ENCODE measurements around the gene NCK1. TPM values are rescaled to one million over a fixed set of nuclear protein-coding genes. Genes with fewer than 3 reads are reported as not detected.

NCK1 gene
- total RNA-seq, 1 donor from 2014 or later, result 28.4 TPM

DNA sequence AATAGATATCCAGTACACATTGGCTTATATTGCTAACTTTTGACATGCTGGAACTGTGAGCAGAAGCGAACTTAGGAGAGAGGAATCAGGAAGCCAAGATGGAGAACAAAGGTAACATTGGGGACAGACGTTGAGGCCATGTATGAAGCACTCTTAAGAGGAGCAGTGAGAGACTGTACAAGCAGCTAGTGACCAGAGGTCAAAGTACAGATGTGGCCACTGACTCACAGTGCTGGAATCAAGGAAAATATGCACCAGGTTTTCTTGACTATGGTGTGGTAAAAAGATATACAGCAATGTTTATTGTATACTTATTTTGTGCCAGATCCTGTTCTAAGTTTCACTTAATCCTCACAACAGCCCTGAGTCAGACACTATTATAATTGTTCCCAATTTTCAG lies 93.8 kb downstream of the NCK1 start:
- Mint-ChIP-seq H3K27ac (ENCODE audit: unreplicated experiment) (no peak overlapping the region), H3K36me3 (ENCODE audit: unreplicated experiment) (no peaks in the 10 kb centered on the region), H3K9me3 (ENCODE audit: unreplicated experiment) (no peaks in the 10 kb centered on the region), H3K4me3 (ENCODE audit: unreplicated experiment) (no peak overlapping the region), H3K27me3 (ENCODE audit: unreplicated experiment) (no peaks in the 10 kb centered on the region), H3K4me1 (ENCODE audit: low read depth, unreplicated experiment) (no peaks in the 10 kb centered on the region)
- DNase-seq, result no peak
- no peak for TF ChIP-seq CTCF (IDR thresholded peaks at IDR 0.05; ENCODE audit: partially characterized antibody, unreplicated experiment)

DNA sequence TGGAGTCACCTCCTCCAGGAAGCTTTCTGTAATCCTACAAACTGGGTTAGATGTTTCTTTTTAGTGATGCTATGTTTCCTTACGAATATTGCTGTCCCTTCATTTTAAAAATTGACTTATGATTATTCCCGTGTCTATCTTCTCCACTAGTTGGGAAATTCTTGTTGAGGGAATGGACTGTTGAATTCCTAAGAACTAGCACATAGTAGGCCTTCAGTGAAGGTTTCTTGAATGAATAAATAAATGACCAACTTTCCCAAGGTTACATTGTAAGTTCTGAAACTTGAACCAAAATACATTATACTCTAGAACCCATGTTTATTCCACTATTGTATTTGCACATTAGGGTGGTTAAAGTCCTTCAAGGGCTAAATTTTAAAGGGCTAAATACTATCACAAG lies 95.0 kb downstream of the NCK1 start:
- Mint-ChIP-seq H3K4me3 (ENCODE audit: unreplicated experiment) (no peak overlapping the region), H3K27ac (ENCODE audit: unreplicated experiment) (no peak overlapping the region), H3K4me1 (ENCODE audit: low read depth, unreplicated experiment) (no peaks in the 10 kb centered on the region), H3K9me3 (ENCODE audit: unreplicated experiment) (no peaks in the 10 kb centered on the region), H3K36me3 (ENCODE audit: unreplicated experiment) (no peaks in the 10 kb centered on the region), H3K27me3 (ENCODE audit: unreplicated experiment) (no peaks in the 10 kb centered on the region)
- DNase-seq, result no peak
- TF ChIP-seq CTCF (IDR thresholded peaks at IDR 0.05; ENCODE audit: partially characterized antibody, unreplicated experiment), result no peak

- H3K27ac Mint-ChIP-seq (ENCODE audit: unreplicated experiment), result no peak within 1 kb of the TSS
- H3K4me3 Mint-ChIP-seq (ENCODE audit: unreplicated experiment), result no peak within 1 kb of the TSS
- H3K36me3 Mint-ChIP-seq (ENCODE audit: unreplicated experiment), result no peaks in the 10 kb centered on the region
- no peaks in the 10 kb centered on the region for H3K9me3 Mint-ChIP-seq (ENCODE audit: unreplicated experiment)
- no peak for DNase-seq
- H3K4me1 Mint-ChIP-seq (ENCODE audit: low read depth, unreplicated experiment), result no peaks in the 10 kb centered on the region
- no peaks in the 10 kb centered on the region for H3K27me3 Mint-ChIP-seq (ENCODE audit: unreplicated experiment)
- TF ChIP-seq CTCF (IDR thresholded peaks at IDR 0.05; ENCODE audit: partially characterized antibody, unreplicated experiment), result no peak
These were observed 95.8 kb downstream of the NCK1 start, which contains the start of gene IL20RB for GRCh38 chr3:136957751-136958288. TSS of gene IL20RB (plus strand) at chr3:136957983. CDS start at chr3:136958114, 131 bp downstream.

- no peaks in the 10 kb centered on the region for H3K27me3 Mint-ChIP-seq (ENCODE audit: unreplicated experiment)
- TF ChIP-seq CTCF (IDR thresholded peaks at IDR 0.05; ENCODE audit: partially characterized antibody, unreplicated experiment), result no peak
- DNase-seq, result no peak
- no peak overlapping the region for H3K4me3 Mint-ChIP-seq (ENCODE audit: unreplicated experiment)
- H3K27ac Mint-ChIP-seq (ENCODE audit: unreplicated experiment), result no peak overlapping the region
- no peaks in the 10 kb centered on the region for H3K9me3 Mint-ChIP-seq (ENCODE audit: unreplicated experiment)
- no peaks in the 10 kb centered on the region for H3K4me1 Mint-ChIP-seq (ENCODE audit: low read depth, unreplicated experiment)
- H3K36me3 Mint-ChIP-seq (ENCODE audit: unreplicated experiment), result no peaks in the 10 kb centered on the region
These were observed 96.9 kb downstream of the NCK1 start for GRCh38 chr3:136958939-136959338.

DNA sequence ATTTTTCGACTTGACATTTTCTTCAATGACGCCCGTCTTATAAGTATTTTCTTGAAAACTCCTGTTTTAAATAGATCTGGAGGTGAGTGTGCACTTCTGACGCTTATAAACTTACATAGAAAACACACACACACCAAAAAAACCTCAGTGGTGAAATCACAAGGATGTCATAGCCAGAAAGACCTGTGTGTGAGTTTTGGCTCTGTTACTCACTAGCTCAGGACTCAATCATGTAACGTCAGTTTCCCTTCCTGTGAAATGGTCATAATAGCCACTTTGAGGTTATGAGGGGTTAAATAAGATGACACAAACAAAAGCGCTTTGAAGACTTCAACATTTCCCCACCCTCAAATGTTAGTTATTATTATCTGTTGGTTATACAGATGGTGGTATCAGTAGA lies 97.6 kb downstream of the NCK1 start:
- no peak overlapping the region for H3K4me3 Mint-ChIP-seq (ENCODE audit: unreplicated experiment)
- no peaks in the 10 kb centered on the region for H3K27me3 Mint-ChIP-seq (ENCODE audit: unreplicated experiment)
- no peak overlapping the region for H3K27ac Mint-ChIP-seq (ENCODE audit: unreplicated experiment)
- H3K4me1 Mint-ChIP-seq (ENCODE audit: low read depth, unreplicated experiment), result no peaks in the 10 kb centered on the region
- TF ChIP-seq CTCF (IDR thresholded peaks at IDR 0.05; ENCODE audit: partially characterized antibody, unreplicated experiment), result no peak
- no peak for DNase-seq
- no peaks in the 10 kb centered on the region for H3K36me3 Mint-ChIP-seq (ENCODE audit: unreplicated experiment)
- no peaks in the 10 kb centered on the region for H3K9me3 Mint-ChIP-seq (ENCODE audit: unreplicated experiment)
